Measurements from ENCODE around the gene FAM193B.
A peak's percentile ranks its signal among the peaks of the same experiment; 100 is the strongest.

The FAM193B gene

GRCh38 chr5:177501874-177502678 lies 52.3 kb downstream of the FAM193B start:
- peaks cover 14% of the 10 kb centered on the region for H3K4me1 ChIP-seq (ENCODE audit: control insufficient read depth, insufficient read depth, low read length)
- H3K4me3 ChIP-seq (ENCODE audit: low read depth, low read length) = no peak overlapping the region
- peak overlapping the region; percentile 37 for H3K9ac ChIP-seq (ENCODE audit: low read depth, low read length)
- H3K9me3 ChIP-seq (ENCODE audit: control insufficient read depth, insufficient read depth, low read length) = no peaks in the 10 kb centered on the region
- H3K36me3 ChIP-seq (ENCODE audit: control insufficient read depth, insufficient read depth, low read length) = peaks cover 6% of the 10 kb centered on the region
- H3K27me3 ChIP-seq (ENCODE audit: control insufficient read depth, insufficient read depth, low read length) = peaks cover 12% of the 10 kb centered on the region

DNA sequence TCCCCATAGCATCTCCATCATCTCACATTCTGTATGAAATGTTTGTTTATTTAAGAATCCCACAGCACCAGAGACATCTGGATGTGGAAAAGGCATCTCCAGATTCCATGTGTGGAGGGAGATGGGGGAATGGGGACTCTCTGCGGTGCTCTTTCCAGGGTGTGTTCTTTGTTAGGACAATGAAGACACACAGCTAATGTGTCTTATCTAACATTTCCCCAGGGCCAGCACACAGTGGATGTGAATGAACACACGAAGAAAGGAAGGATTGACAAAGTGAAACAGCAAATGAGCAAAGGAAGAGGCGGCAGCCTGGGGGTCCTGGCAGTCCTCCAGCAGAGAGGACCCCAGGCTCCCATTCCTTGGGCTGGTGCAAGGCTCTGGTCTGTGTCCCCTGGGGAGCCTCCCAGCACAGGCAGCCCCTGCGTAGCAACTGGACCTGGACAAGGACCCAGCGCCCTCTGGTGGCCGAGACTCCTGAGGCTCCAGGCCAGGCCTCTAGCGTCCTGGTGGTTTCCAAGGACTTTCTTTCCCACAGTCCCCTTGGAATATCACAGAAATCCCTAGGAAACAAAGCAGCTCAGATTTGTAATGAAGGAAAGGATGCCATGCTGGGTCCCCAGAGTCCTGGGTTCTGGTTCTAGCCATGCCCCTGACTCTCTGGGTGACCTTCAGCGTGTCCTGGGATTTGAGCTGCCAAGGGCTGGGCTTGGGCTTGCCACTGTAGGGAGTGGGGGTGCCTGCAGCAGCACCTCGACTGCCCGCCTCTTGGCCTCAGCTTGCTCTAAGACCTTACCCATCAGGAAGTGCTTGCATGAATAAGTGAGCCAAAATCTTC lies 53.5 kb downstream of the FAM193B start:
- H3K9ac ChIP-seq (ENCODE audit: low read depth, low read length) = no peak overlapping the region
- peaks cover 16% of the 10 kb centered on the region for H3K4me1 ChIP-seq (ENCODE audit: control insufficient read depth, insufficient read depth, low read length)
- no peaks in the 10 kb centered on the region for H3K9me3 ChIP-seq (ENCODE audit: control insufficient read depth, insufficient read depth, low read length)
- H3K36me3 ChIP-seq (ENCODE audit: control insufficient read depth, insufficient read depth, low read length) = peaks cover 6% of the 10 kb centered on the region
- no peak overlapping the region for H3K4me3 ChIP-seq (ENCODE audit: low read depth, low read length)
- peaks cover 12% of the 10 kb centered on the region for H3K27me3 ChIP-seq (ENCODE audit: control insufficient read depth, insufficient read depth, low read length)

DNA sequence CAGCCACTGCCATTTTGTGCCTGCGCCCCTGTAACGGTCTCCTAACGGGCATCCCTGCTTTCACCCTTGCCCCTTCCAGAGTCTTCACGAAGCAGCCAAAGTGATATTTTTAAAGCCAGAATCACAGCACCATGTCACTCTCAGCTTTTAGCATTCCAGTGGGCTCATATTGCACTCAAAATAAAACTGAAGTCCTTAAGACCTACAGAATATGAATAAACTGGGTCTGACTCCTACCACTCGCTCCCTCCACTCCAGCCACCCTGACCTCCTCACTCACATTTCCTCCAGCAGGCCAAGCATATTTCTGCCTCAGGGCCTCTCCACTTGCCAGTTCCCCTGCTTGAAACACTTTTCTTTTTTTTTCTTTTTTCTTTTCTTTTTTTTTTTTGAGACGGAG lies 54.5 kb downstream of the FAM193B start:
- peaks cover 24% of the 10 kb centered on the region for H3K4me1 ChIP-seq (ENCODE audit: control insufficient read depth, insufficient read depth, low read length)
- H3K4me3 ChIP-seq (ENCODE audit: low read depth, low read length) = no peak overlapping the region
- H3K36me3 ChIP-seq (ENCODE audit: control insufficient read depth, insufficient read depth, low read length) = peaks cover 10% of the 10 kb centered on the region
- peaks cover 12% of the 10 kb centered on the region for H3K27me3 ChIP-seq (ENCODE audit: control insufficient read depth, insufficient read depth, low read length)
- no peaks in the 10 kb centered on the region for H3K9me3 ChIP-seq (ENCODE audit: control insufficient read depth, insufficient read depth, low read length)
- no peak overlapping the region for H3K9ac ChIP-seq (ENCODE audit: low read depth, low read length)

DNA sequence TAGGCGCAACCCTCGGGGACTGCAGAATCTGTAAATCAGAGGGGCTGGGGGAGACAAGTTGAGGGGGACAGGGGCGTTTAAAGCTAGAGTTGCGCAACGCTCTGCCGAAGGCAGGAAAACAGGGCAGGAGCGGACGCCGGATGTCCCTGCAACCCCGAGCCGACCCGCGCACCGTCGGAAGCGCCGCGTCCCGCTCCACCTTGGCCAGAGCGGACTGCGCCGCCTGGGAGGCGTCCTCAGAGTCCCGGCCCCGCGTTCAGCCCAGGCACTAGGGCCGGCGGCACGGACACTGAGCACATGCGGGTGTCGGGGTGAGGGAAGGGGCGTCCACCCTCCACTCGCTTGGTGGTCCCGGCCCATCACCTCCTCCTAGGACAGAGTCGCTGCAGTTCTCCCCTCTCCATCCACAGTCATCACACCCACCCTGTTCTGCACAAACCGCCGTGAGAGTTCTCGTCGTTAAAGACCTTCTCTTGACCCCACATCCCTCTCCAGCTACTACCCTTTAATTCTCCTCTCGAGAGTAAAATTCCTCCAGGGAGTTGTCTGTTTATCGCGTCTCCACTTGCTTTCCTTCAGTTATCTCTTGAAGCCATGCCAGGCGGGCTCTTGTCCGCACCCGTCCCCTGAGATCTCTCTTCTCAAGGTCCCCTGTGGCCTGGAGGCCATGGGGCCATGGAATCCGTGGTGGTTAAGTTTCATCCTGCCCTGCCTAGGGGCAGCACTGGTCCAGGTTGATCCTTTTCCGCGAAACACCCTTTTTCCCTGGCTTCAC lies 56.2 kb downstream of the FAM193B start:
- Histone ChIP-seq H3K27me3 (ENCODE audit: control insufficient read depth, insufficient read depth, low read length) (peaks cover 12% of the 10 kb centered on the region), H3K9ac (ENCODE audit: low read depth, low read length) (peak overlapping the region; percentile 54), H3K4me1 (ENCODE audit: control insufficient read depth, insufficient read depth, low read length) (peaks cover 24% of the 10 kb centered on the region), H3K36me3 (ENCODE audit: control insufficient read depth, insufficient read depth, low read length) (peaks cover 4% of the 10 kb centered on the region), H3K4me3 (ENCODE audit: low read depth, low read length) (peak overlapping the region; percentile 57), H3K9me3 (ENCODE audit: control insufficient read depth, insufficient read depth, low read length) (no peaks in the 10 kb centered on the region)

DNA sequence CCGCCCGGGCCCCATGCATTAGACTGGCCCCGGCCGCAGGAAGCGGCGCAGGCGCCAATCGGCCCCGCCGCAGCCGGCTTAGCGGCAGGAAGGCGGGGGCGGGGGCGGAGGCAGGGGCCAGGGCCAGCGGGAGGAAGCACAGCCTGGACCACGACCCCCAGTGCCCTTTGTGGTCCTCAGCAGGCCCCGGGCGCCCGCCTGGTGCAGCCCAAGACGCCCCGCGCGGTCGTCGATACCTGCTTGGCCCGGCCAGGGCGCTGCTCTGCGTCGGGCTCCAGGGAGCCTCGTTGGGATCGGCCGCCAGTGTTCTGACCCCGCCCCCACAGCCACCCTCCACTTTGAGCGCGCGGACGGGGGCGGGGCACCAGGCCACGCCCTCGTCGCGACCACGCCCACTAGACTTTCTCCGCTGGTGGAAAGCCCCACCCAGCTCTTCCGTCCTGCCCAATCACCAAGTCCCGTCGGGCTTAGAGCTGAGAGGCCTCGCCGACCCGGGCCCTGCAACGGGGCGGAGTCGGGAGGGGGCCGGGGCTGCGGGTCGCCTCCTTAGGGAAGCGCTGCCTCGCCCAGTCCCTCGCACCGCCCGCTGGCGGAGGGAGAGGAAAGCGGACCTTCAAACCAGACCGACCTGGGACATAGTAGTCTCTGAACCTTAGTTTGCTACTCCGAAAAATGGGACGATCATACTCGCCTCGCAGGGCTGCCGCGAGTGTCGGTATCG lies 56.9 kb downstream of the FAM193B start, which contains the start of gene PDLIM7:
PDLIM7 (minus strand) TSS at position 313 of the 721 bp plus-strand sequence. CDS start 1,092 bp downstream, outside the sequence.
- H3K4me3 ChIP-seq (ENCODE audit: low read depth, low read length) = peak within 1 kb of the TSS; percentile 70
- peaks cover 24% of the 10 kb centered on the region for H3K4me1 ChIP-seq (ENCODE audit: control insufficient read depth, insufficient read depth, low read length)
- peaks cover 12% of the 10 kb centered on the region for H3K27me3 ChIP-seq (ENCODE audit: control insufficient read depth, insufficient read depth, low read length)
- H3K9ac ChIP-seq (ENCODE audit: low read depth, low read length) = peak within 1 kb of the TSS; percentile 91
- H3K9me3 ChIP-seq (ENCODE audit: control insufficient read depth, insufficient read depth, low read length) = no peaks in the 10 kb centered on the region
- peaks cover 4% of the 10 kb centered on the region for H3K36me3 ChIP-seq (ENCODE audit: control insufficient read depth, insufficient read depth, low read length)

GRCh38 chr5:177496727-177497291 lies 57.6 kb downstream of the FAM193B start:
- Histone ChIP-seq H3K9me3 (ENCODE audit: control insufficient read depth, insufficient read depth, low read length) (no peaks in the 10 kb centered on the region), H3K36me3 (ENCODE audit: control insufficient read depth, insufficient read depth, low read length) (peaks cover 7% of the 10 kb centered on the region), H3K4me3 (ENCODE audit: low read depth, low read length) (peak overlapping the region; percentile 70), H3K9ac (ENCODE audit: low read depth, low read length) (peak overlapping the region; percentile 91), H3K4me1 (ENCODE audit: control insufficient read depth, insufficient read depth, low read length) (peaks cover 24% of the 10 kb centered on the region), H3K27me3 (ENCODE audit: control insufficient read depth, insufficient read depth, low read length) (peaks cover 12% of the 10 kb centered on the region)

DNA sequence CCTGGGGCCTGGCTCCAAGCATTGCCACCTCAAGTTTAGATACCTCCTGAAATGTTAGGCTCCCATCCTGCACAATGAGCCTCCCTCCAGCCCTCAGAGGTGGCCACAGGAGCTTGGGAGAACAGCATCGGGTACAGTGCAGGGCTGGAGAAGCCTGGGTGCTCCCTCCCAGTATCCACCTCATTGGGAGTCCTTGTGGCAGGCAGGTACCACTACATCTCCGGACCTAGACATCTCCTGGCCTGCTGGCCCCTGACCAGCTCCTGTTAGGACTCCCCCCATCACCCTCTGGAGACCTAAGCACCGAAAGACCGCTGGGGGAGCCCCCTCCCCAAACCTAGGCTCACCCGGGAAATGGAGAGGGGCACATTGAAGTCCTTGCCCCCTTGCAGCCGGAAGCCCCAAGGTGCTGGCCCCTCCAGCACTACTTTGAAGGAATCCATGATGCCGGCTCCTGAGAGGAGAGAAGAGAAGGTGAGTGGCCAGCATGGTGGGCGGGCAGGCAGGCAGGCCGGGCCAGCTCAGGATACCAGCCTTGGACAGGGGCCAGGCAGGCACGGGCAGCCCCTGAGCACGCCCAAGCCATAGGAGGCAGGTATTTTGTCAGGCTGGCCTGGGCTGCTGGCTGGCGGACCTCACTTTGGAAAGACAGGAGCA lies 58.2 kb downstream of the FAM193B start:
- H3K27me3 ChIP-seq (ENCODE audit: control insufficient read depth, insufficient read depth, low read length) = peaks cover 12% of the 10 kb centered on the region
- peak overlapping the region; percentile 91 for H3K9ac ChIP-seq (ENCODE audit: low read depth, low read length)
- peaks cover 9% of the 10 kb centered on the region for H3K36me3 ChIP-seq (ENCODE audit: control insufficient read depth, insufficient read depth, low read length)
- no peaks in the 10 kb centered on the region for H3K9me3 ChIP-seq (ENCODE audit: control insufficient read depth, insufficient read depth, low read length)
- H3K4me3 ChIP-seq (ENCODE audit: low read depth, low read length) = peak overlapping the region; percentile 70
- peaks cover 23% of the 10 kb centered on the region for H3K4me1 ChIP-seq (ENCODE audit: control insufficient read depth, insufficient read depth, low read length)

GRCh38 chr5:177495243-177496060 lies 58.9 kb downstream of the FAM193B start:
- Histone ChIP-seq H3K9ac (ENCODE audit: low read depth, low read length) (peak overlapping the region; percentile 91), H3K9me3 (ENCODE audit: control insufficient read depth, insufficient read depth, low read length) (no peaks in the 10 kb centered on the region), H3K27me3 (ENCODE audit: control insufficient read depth, insufficient read depth, low read length) (peaks cover 12% of the 10 kb centered on the region), H3K4me3 (ENCODE audit: low read depth, low read length) (peak overlapping the region; percentile 70), H3K36me3 (ENCODE audit: control insufficient read depth, insufficient read depth, low read length) (peaks cover 16% of the 10 kb centered on the region), H3K4me1 (ENCODE audit: control insufficient read depth, insufficient read depth, low read length) (peaks cover 19% of the 10 kb centered on the region)

DNA sequence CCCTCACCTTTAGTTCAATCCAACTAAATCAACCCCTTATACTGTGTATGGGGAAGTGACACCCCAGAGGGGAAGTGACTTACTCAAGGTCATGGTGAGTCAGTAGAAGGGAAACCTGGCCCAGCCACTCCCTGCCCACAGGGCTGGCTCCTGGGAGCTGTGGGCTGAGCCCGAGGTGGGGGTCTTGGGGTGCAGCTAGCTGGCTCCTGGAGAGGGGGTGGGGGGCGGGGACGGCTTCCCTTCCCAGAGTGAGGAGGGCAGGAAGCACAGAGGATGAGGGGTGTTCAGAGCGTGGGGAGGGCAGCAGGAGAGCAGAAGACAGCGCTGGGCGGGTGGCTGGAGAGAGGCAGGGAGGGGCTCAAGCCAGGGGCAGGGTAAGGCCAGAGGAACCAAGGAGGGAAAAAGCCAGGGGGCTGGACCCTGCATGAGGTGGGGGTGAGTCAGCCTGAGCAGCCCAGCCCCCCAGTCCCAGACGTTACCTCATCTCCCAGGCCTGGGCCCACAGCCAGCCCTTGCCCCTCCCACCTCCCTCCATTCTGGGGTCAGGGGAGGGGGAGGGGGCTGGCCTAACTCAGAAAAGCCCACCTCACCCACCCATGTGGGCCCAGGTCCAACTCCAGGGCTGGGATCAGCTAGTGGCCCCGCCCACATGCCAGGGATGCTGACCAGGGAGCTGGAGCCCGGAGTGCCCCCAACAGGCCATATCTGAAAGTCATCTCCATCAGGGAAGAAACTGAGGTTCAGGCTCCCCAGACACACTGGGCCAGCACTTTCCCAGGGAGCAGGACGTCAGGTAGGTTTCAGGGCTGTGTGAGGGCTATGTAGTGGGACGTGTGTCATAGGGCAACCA lies 59.8 kb downstream of the FAM193B start:
- Histone ChIP-seq H3K4me1 (ENCODE audit: control insufficient read depth, insufficient read depth, low read length) (peaks cover 19% of the 10 kb centered on the region), H3K27me3 (ENCODE audit: control insufficient read depth, insufficient read depth, low read length) (peaks cover 12% of the 10 kb centered on the region), H3K4me3 (ENCODE audit: low read depth, low read length) (peak overlapping the region; percentile 70), H3K9me3 (ENCODE audit: control insufficient read depth, insufficient read depth, low read length) (no peaks in the 10 kb centered on the region), H3K9ac (ENCODE audit: low read depth, low read length) (peak overlapping the region; percentile 32), H3K36me3 (ENCODE audit: control insufficient read depth, insufficient read depth, low read length) (peaks cover 25% of the 10 kb centered on the region)
